GM12878 (cell line): ENCODE measurements around the gene CFAP97. TPM values are rescaled to one million over a fixed set of nuclear protein-coding genes. Genes with fewer than 3 reads are reported as not detected.

ENCODE experiments used
- ATAC-seq: fragments of 200-7000 bp; cut with Tn5 transposase; 3 replicates; pipeline ENCODE4 v1.9.1; 2020; ENCODE audit warnings: mild to moderate bottlenecking, moderate library complexity
- BruUV-seq: library from RNA; stranded (reverse); fragments of 400-500 nt; replicated peaks from 2 replicates; lab custom pipeline; 2021; lab: Mats Ljungman, UMichigan
- CTCF ChIA-PET: fragments of 300-600 bp; sonication (Branson Sonifier 250); formaldehyde crosslinking; extraction: SDS; loops from one replicate; lab custom pipeline; 2021; ENCODE audit warnings: inconsistent platforms; lab: Yijun Ruan, JAX
- POLR2A ChIA-PET: fragments of 350-600 bp; formaldehyde crosslinking; extraction: SDS; loops from one replicate; lab custom pipeline; 2021; ENCODE audit warnings: inconsistent platforms; lab: Charles Lee
- RAD21 ChIA-PET: fragments of 300-600 bp; sonication (Branson Sonifier 250); formaldehyde crosslinking; loops from one replicate; lab custom pipeline; 2023; ENCODE audit warnings: antibody characterized with exemption; ENCODE audit not compliant: unreplicated experiment; lab: Charles Lee
- SMC1A ChIA-PET: fragments of 300-600 bp; sonication (Branson Sonifier 250); formaldehyde crosslinking; loops from one replicate; lab custom pipeline; 2023; ENCODE audit not compliant: unreplicated experiment, uncharacterized antibody; lab: Charles Lee
- DNase-seq: peaks from one replicate; pipeline ENCODE4 v3.0.0-alpha.2; 2011; ENCODE audit warnings: low read depth, low spot score
- FAIRE-seq: peaks from 3 replicates; lab custom pipeline; 2011; peaks lifted over from hg19 to GRCh38; lab: Jason Lieb, UNC
- H2AFZ ChIP-seq: 2 replicates; pipeline ENCODE4 v1.6.0; 2011; ENCODE audit warnings: low read depth, low read length, control low read depth; ENCODE audit not compliant: control insufficient read depth
- H3K27ac ChIP-seq: 2 replicates; pipeline ENCODE4 v1.5.1; 2011; ENCODE audit warnings: control low read depth; ENCODE audit not compliant: control insufficient read depth, insufficient read depth
- H3K27me3 ChIP-seq, 2 experiments: replicated peaks in 1 of 2; 2 replicates each; pipeline versions ENCODE4 v1.6.0 to v1.6.1; 2011; ENCODE audit warnings: low read length in 1 of 2; ENCODE audit not compliant: control insufficient read depth in 2 of 2, insufficient read depth in 2 of 2
- H3K36me3 ChIP-seq, 2 experiments: 2 replicates each; pipeline ENCODE4 v1.5.1; 2011; ENCODE audit warnings: low read length in 1 of 2; ENCODE audit not compliant: control insufficient read depth in 2 of 2, insufficient read depth in 2 of 2
- H3K4me1 ChIP-seq: 2 replicates; pipeline ENCODE4 v1.6.1; 2011; ENCODE audit warnings: mild to moderate bottlenecking, low read length, moderate library complexity, mixed read lengths; ENCODE audit not compliant: control insufficient read depth, insufficient read depth
- H3K4me2 ChIP-seq: 2 replicates; pipeline ENCODE4 v1.6.0; 2011; ENCODE audit warnings: control low read depth; ENCODE audit not compliant: control insufficient read depth, insufficient read depth
- H3K4me3 ChIP-seq: fragments of 200-600 bp; sonication (generic); 2 replicates; pipeline ENCODE4 v1.5.1; 2016
- H3K79me2 ChIP-seq: 2 replicates; pipeline ENCODE4 v1.6.0; 2011; ENCODE audit warnings: low read length; ENCODE audit not compliant: control insufficient read depth, insufficient read depth
- H3K9ac ChIP-seq: 2 replicates; pipeline ENCODE4 v1.8.0; 2011; ENCODE audit warnings: low read length, control low read depth, mixed read lengths; ENCODE audit not compliant: control insufficient read depth, insufficient read depth
- H3K9me3 ChIP-seq: replicated peaks from 3 replicates; pipeline ENCODE4 v1.5.1; 2011; ENCODE audit warnings: mild to moderate bottlenecking, low read length; ENCODE audit not compliant: control insufficient read depth, insufficient read depth
- H4K20me1 ChIP-seq: 2 replicates; pipeline ENCODE4 v1.6.0; 2011; ENCODE audit not compliant: control insufficient read depth, insufficient read depth
- EGR1 ChIP-seq, 2 experiments: IDR thresholded peaks; 1 replicate in 1 of 2; 2 replicates in 1 of 2; pipeline ENCODE4 v1.6.1; 2011 to 2012; ENCODE audit warnings: low read depth in 2 of 2, low read length in 2 of 2, borderline replicate concordance in 1 of 2, mild to moderate bottlenecking in 1 of 2, moderate library complexity in 1 of 2
- IKZF1 ChIP-seq: fragments of 450-650 bp; conservative IDR thresholded peaks from 2 replicates; pipeline ENCODE4 v1.6.1; 2017; ENCODE audit warnings: antibody characterized with exemption, mild to moderate bottlenecking
- SUZ12 ChIP-seq: fragments of 200-600 bp; sonication (generic); IDR thresholded peaks from one replicate; pipeline ENCODE4 v1.6.1; 2018; ENCODE audit warnings: antibody characterized with exemption, mild to moderate bottlenecking; ENCODE audit not compliant: unreplicated experiment
- TCF7 ChIP-seq: IDR thresholded peaks from 2 replicates; pipeline ENCODE4 v1.6.1; 2014; ENCODE audit warnings: antibody characterized with exemption, borderline replicate concordance
- WRNIP1 ChIP-seq: IDR thresholded peaks from 2 replicates; pipeline ENCODE4 v1.6.1; 2011; ENCODE audit warnings: low read depth, low read length, improper control_type of control experiment, borderline replicate concordance
- WGBS: methylation state at CpG from one replicate; pipeline ENCODE4 v1.1.6; 2016; ENCODE audit warnings: low lambda C conversion rate; ENCODE audit not compliant: insufficient replicate concordance, insufficient coverage; ENCODE audit errors: missing lambda C conversion rate; 5-methylcytosine and 5-hydroxymethylcytosine counted together
- in situ Hi-C: fragments of 300-500 bp; cut with MboI; formaldehyde crosslinking; loops from 9 replicates; pipeline ENCODE4 v1.14.3; 2018; ENCODE audit warnings: mixed read lengths
- intact Hi-C: fragments of 100-400 bp; cut with micrococcal nuclease; formaldehyde crosslinking; loops from one replicate; pipeline ENCODE4 v1.14.2; 2022; ENCODE audit not compliant: unreplicated experiment
- polyA plus RNA-seq, 11 experiments: library from polyadenylated mRNA; depleted of rRNA in 4 of 11; unstranded in 6 of 11; stranded (reverse) in 5 of 11; fragments of >200 nt; fragmentation: Nextera tagmentation in 4 of 11; fragmentation: Illumina TruSeq in 1 of 11; extraction: Ambion mirVana in 4 of 11; extraction: Trizol in 1 of 11; gene quantifications; 1 replicate in 1 of 11; 2 replicates in 10 of 11; pipeline versions ENCODE4 v1.2.1 to v1.2.3, GENCODE V29; 2011 to 2016; ENCODE audit warnings: inconsistent platforms in 2 of 11, missing spikeins in 2 of 11, low read depth in 1 of 11
- total RNA-seq, 4 experiments: library from RNA; depleted of rRNA in 3 of 4; stranded (reverse); fragments of >200 nt in 3 of 4; fragmentation: Illumina TruSeq in 1 of 4; extraction: Trizol in 1 of 4; gene quantifications; 2 replicates each; pipeline versions ENCODE4 v1.2.1 to v1.2.3, GENCODE V29; 2013 to 2021
- TF ChIP-seq, protein P1 (sequence below), 3 experiments: IDR thresholded peaks in 2 of 3; conservative IDR thresholded peaks in 1 of 3; 2 replicates each; pipeline ENCODE4 v1.5.1; 2011; ENCODE audit warnings: low read depth in 3 of 3, low read length in 3 of 3, mild to moderate bottlenecking in 3 of 3, control low read depth in 2 of 3, moderate library complexity in 2 of 3, inconsistent platforms in 1 of 3, mixed read lengths in 1 of 3; ENCODE audit not compliant: control insufficient read depth in 2 of 3, insufficient read depth in 1 of 3; ENCODE audit errors: extremely low read depth in 1 of 3

Gene CFAP97
- total and polyA plus RNA-seq, 10 of the 15 experiments (the other 5 are each of a cell fraction or from before 2014, with no cell fraction given): 26.4 to 62.7 (median 48.0) TPM

DNA sequence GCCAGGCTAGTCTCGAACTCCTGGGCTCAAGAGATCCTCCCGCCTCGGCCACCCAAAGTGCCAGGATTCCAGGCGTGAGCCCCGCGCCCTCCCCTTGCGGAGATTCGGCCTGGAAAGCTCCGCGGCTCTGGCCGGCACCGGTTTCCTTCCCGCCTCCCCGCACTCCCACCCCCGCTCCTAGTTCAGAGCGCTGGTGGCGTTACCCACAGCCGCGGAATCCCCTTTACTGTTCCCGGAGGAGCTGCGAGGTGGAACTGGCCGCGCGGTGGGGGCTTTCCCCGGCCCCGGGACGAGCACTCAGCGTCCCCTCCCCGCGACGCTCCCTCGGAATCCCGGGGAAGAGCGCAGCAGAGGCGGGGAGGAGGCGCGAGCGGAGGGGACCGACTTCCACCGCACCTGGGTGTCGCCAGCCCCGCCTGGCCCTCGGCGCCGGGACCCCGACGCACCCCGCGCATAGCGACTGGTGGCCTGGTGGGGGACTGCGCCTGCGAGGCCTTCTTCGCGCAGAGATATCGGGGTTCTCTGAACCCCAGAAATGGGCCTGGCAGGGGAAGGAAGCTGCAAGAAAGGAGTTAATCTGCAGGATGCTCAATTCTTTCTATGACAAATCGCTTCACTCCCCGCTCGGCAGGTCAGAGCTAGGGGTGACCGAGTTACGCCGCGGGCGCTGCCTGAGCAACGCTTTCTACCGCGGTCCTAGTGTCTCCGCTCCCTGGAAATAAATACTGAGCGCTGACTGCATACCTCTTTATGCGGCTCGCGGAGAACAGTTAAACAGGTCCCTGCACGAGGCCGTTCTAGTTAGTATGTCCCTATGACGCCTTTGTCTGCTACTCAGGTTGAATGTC lies 75.3 kb downstream of the CFAP97 start:
- DNase-seq (no peak), FAIRE-seq (peak; percentile 57)
- ChIA-PET SMC1A (no interaction called here), RAD21 (no interaction called here)
- no peak overlapping the region for H3K27ac ChIP-seq
- peaks cover 0 to 8% of the 10 kb centered on the region in 2 experiments; a peak in 2 of 4 replicates for H3K27me3 ChIP-seq
- peak overlapping the region; percentile 33 for H2AFZ ChIP-seq
- no peaks in the 10 kb centered on the region for H4K20me1 ChIP-seq
- H3K9me3 ChIP-seq: no peaks in the 10 kb centered on the region; the same call in 1 of the 3 replicates
- in situ Hi-C loops: no loop called here
- no peaks in the 10 kb centered on the region for H3K79me2 ChIP-seq
- TF ChIP-seq, protein P1, sequence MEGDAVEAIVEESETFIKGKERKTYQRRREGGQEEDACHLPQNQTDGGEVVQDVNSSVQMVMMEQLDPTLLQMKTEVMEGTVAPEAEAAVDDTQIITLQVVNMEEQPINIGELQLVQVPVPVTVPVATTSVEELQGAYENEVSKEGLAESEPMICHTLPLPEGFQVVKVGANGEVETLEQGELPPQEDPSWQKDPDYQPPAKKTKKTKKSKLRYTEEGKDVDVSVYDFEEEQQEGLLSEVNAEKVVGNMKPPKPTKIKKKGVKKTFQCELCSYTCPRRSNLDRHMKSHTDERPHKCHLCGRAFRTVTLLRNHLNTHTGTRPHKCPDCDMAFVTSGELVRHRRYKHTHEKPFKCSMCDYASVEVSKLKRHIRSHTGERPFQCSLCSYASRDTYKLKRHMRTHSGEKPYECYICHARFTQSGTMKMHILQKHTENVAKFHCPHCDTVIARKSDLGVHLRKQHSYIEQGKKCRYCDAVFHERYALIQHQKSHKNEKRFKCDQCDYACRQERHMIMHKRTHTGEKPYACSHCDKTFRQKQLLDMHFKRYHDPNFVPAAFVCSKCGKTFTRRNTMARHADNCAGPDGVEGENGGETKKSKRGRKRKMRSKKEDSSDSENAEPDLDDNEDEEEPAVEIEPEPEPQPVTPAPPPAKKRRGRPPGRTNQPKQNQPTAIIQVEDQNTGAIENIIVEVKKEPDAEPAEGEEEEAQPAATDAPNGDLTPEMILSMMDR (IDR thresholded peaks at IDR 0.05 in 2 of 3, conservative IDR thresholded peaks at IDR 0.05 in 1 of 3; ENCODE audit: control insufficient read depth in 2 of 3, extremely low read depth in 1 of 3, insufficient read depth in 1 of 3, low read depth in 3 of 3, low read length in 3 of 3): peak in 1 of 3 experiments; percentile 17; a peak in 1 of 6 replicates
- TF ChIP-seq SUZ12 (peak; percentile 31), WRNIP1 (no peak), EGR1 (IDR thresholded peaks at IDR 0.05; ENCODE audit: borderline replicate concordance in 1 of 2, low read depth in 2 of 2, low read length in 2 of 2) (no peak), IKZF1 (peak; percentile 31; the same call in 1 of the 2 replicates), TCF7 (no peak)
- TF ChIP-seq, all 136 proteins: peak for 3
- peak; percentile 82 for ATAC-seq
- BruUV-seq: no TSS peak
- Histone ChIP-seq H3K4me3 (peak overlapping the region; percentile 60), H3K4me1 (no peaks in the 10 kb centered on the region), H3K9ac (no peak overlapping the region; the same call in 1 of the 2 replicates), H3K4me2 (peak overlapping the region; percentile 82), H3K36me3 (no peaks in the 10 kb centered on the region)
- intact Hi-C loops: no loop called here
- CTCF ChIA-PET: interaction anchor here (1.3 to 1.5 kb wide), 2 partner anchors 46 to 55 kb away, joined by 3 read pairs; no protein-coding TSS in a partner anchor
- WGBS: 13% methylated on average over 71 of the region's 74 CpGs
- POLR2A ChIA-PET: interaction anchor here (0.5 kb wide), 1 partner anchor 175 kb away, joined by 3 read pairs; no protein-coding TSS in a partner anchor
